Esophagus squamous epithelium (tissue), 4 donors: ENCODE measurements around the gene UBE2E1.

Experiments used
- POLR2A ChIP-seq, 4 donors: fragments of 450-650 bp; IDR thresholded peaks; one replicate each; pipeline ENCODE4 v1.6.1; 2017; ENCODE audit warnings: antibody characterized with exemption in 4 of 4, mild to moderate bottlenecking in 4 of 4, moderate library complexity in 3 of 4
- TF ChIP-seq, protein P1 (sequence below), 6 experiments: fragments of 450-650 bp in 4 of 6; fragments of 200-600 bp in 2 of 6; sonication (generic) in 2 of 6; IDR thresholded peaks; one replicate each; pipeline ENCODE4 v1.5.1; 2016 to 2019; ENCODE audit warnings: antibody characterized with exemption in 6 of 6, mild to moderate bottlenecking in 4 of 6, moderate library complexity in 4 of 6

DNA sequence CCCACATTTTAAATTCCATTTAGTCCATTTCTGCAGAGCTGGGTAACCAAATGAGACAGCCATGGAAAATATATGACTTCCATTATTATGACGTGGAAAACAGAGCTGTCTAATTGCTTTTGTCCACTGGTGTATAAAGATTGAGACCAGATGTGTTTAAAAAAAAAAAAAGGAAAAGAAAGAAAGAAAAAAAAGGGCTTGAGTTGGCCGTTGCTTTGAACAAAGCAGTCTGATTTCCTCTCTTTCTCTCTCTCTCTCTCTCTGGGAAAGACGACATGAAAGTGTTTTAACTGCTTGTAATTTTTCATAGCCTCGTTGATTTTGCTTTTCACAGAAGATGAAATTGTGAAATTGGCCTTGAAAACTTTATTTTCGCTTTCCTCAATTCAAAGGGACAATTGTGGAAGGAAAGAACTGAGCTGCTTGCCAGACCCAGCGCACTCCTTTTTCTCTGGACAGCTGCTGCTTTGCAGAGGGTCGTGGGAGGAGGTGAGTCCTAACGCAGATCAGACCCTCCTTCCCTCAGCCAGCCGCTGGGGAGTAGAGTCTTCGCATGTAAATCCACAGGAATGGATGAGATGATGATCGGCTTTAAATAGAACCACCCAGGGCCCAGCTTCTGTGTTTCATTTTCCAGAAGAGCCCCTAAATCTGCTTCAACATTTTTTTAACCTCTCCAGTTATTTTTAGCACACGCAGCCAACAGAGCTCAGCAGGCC is 42.8 kb upstream of the UBE2E1 start:
- no peak for TF ChIP-seq POLR2A (IDR thresholded peaks at IDR 0.05)
- TF ChIP-seq, protein P1, sequence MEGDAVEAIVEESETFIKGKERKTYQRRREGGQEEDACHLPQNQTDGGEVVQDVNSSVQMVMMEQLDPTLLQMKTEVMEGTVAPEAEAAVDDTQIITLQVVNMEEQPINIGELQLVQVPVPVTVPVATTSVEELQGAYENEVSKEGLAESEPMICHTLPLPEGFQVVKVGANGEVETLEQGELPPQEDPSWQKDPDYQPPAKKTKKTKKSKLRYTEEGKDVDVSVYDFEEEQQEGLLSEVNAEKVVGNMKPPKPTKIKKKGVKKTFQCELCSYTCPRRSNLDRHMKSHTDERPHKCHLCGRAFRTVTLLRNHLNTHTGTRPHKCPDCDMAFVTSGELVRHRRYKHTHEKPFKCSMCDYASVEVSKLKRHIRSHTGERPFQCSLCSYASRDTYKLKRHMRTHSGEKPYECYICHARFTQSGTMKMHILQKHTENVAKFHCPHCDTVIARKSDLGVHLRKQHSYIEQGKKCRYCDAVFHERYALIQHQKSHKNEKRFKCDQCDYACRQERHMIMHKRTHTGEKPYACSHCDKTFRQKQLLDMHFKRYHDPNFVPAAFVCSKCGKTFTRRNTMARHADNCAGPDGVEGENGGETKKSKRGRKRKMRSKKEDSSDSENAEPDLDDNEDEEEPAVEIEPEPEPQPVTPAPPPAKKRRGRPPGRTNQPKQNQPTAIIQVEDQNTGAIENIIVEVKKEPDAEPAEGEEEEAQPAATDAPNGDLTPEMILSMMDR (IDR thresholded peaks at IDR 0.05) = no peak
